Mesendoderm (in vitro differentiated cells): ENCODE measurements around the gene ARHGEF11.

ENCODE experiments used
- DNase-seq: peaks from one replicate; pipeline ENCODE4 v3.0.0; 2013
- H2AK5ac ChIP-seq: 2 replicates; pipeline ENCODE4 v1.6.1; 2013; ENCODE audit warnings: low read length, inconsistent platforms
- H2BK120ac ChIP-seq: 2 replicates; pipeline ENCODE4 v1.6.1; 2013; ENCODE audit warnings: low read depth, mild to moderate bottlenecking, low read length, moderate library complexity, mixed read lengths
- H2BK15ac ChIP-seq: replicated peaks from 2 replicates; pipeline ENCODE4 v1.6.1; 2013; ENCODE audit warnings: low read depth, mild to moderate bottlenecking, moderate library complexity
- H2BK5ac ChIP-seq: 2 replicates; pipeline ENCODE4 v1.6.1; 2013; ENCODE audit warnings: low read length, inconsistent platforms
- H3K18ac ChIP-seq: 2 replicates; pipeline ENCODE4 v1.6.1; 2013; ENCODE audit warnings: mild to moderate bottlenecking, low read length, mixed read lengths
- H3K23ac ChIP-seq: one replicate; pipeline ENCODE4 v1.6.1; 2013; ENCODE audit warnings: low read length
- H3K27ac ChIP-seq: 2 replicates; pipeline ENCODE4 v1.5.1; 2013; ENCODE audit warnings: low read depth, mild to moderate bottlenecking, inconsistent platforms, low read length, moderate library complexity
- H3K27me3 ChIP-seq: 2 replicates; pipeline ENCODE4 v1.6.1; 2013; ENCODE audit warnings: low read length, control low read depth, mild to moderate bottlenecking, inconsistent platforms; ENCODE audit not compliant: insufficient read depth, poor library complexity
- H3K36me3 ChIP-seq: 2 replicates; pipeline ENCODE4 v1.6.1; 2013; ENCODE audit warnings: low read length, inconsistent platforms; ENCODE audit not compliant: control insufficient read depth, insufficient read depth
- H3K4ac ChIP-seq: one replicate; pipeline ENCODE4 v1.6.1; 2013; ENCODE audit warnings: low read depth, mild to moderate bottlenecking, low read length, moderate library complexity
- H3K4me1 ChIP-seq: 2 replicates; pipeline ENCODE4 v1.6.1; 2013; ENCODE audit warnings: low read depth, low read length, inconsistent platforms; ENCODE audit not compliant: control insufficient read depth
- H3K4me2 ChIP-seq: 2 replicates; pipeline ENCODE4 v1.6.1; 2013; ENCODE audit warnings: low read length
- H3K4me3 ChIP-seq: 2 replicates; pipeline ENCODE4 v1.5.1; 2013; ENCODE audit warnings: mild to moderate bottlenecking, low read length
- H3K56ac ChIP-seq: one replicate; pipeline ENCODE4 v1.6.1; 2013; ENCODE audit warnings: low read length
- H3K79me1 ChIP-seq: 2 replicates; pipeline ENCODE4 v1.6.1; 2013; ENCODE audit warnings: low read length, inconsistent platforms
- H3K79me2 ChIP-seq: 2 replicates; pipeline ENCODE4 v1.6.1; 2013; ENCODE audit warnings: mild to moderate bottlenecking, low read length; ENCODE audit not compliant: control insufficient read depth, insufficient read depth
- H3K9ac ChIP-seq: 2 replicates; pipeline ENCODE4 v1.6.1; 2013; ENCODE audit warnings: low read length, inconsistent platforms
- H4K5ac ChIP-seq: one replicate; pipeline ENCODE4 v1.6.1; 2013; ENCODE audit warnings: low read length
- H4K8ac ChIP-seq: one replicate; pipeline ENCODE4 v1.6.1; 2013; ENCODE audit warnings: low read depth, mild to moderate bottlenecking, control low read depth, low read length, moderate library complexity
- WGBS: extraction: QIAGEN DNeasy Blood & Tissue Kit; methylation state at CpG from one replicate; pipeline ENCODE4 v1.1.7; 2013; ENCODE audit warnings: low lambda C conversion rate, missing lambda C conversion rate; ENCODE audit not compliant: insufficient coverage; ENCODE audit errors: extremely low coverage; 5-methylcytosine and 5-hydroxymethylcytosine counted together

The ARHGEF11 gene

GRCh38 chr1:156923670-156924477 lies 121.7 kb downstream of the ARHGEF11 start:
- Histone ChIP-seq H3K36me3 (no peaks in the 10 kb centered on the region), H3K27me3 (peaks cover 56% of the 10 kb centered on the region), H3K79me2 (no peaks in the 10 kb centered on the region), H3K23ac (no peak overlapping the region), H3K56ac (peak overlapping the region; percentile 75), H2BK5ac (no peak overlapping the region), H3K4me3 (peak overlapping the region; percentile 36), H3K4me2 (peak overlapping the region; percentile 90), H3K27ac (no peak overlapping the region), H4K5ac (no peak overlapping the region), H2BK120ac (no peak overlapping the region), H2BK15ac (no peak overlapping the region), H4K8ac (no peak overlapping the region), H3K9ac (peak overlapping the region; percentile 40), H3K18ac (no peak overlapping the region), H3K79me1 (no peaks in the 10 kb centered on the region), H3K4ac (no peak overlapping the region), H3K4me1 (no peaks in the 10 kb centered on the region), H2AK5ac (no peak overlapping the region)
- no peak for DNase-seq
- no CpG with 5 or more reads among the region's 64 CpGs for WGBS

GRCh38 chr1:156922986-156923669 lies 122.4 kb downstream of the ARHGEF11 start:
- no peak for DNase-seq
- Histone ChIP-seq H3K18ac (no peak overlapping the region), H3K9ac (no peak overlapping the region), H3K4ac (no peak overlapping the region), H2BK5ac (no peak overlapping the region), H3K56ac (peak overlapping the region; percentile 65), H3K4me3 (no peak overlapping the region), H3K79me1 (no peaks in the 10 kb centered on the region), H3K79me2 (no peaks in the 10 kb centered on the region), H3K27me3 (peaks cover 56% of the 10 kb centered on the region), H3K36me3 (no peaks in the 10 kb centered on the region), H3K4me1 (no peaks in the 10 kb centered on the region), H4K8ac (no peak overlapping the region), H4K5ac (no peak overlapping the region), H3K23ac (no peak overlapping the region), H2AK5ac (no peak overlapping the region), H2BK120ac (no peak overlapping the region), H2BK15ac (no peak overlapping the region), H3K4me2 (peak overlapping the region; percentile 78), H3K27ac (no peak overlapping the region)
- no CpG with 5 or more reads among the region's 11 CpGs for WGBS

- H2BK15ac ChIP-seq: no peak overlapping the region
- DNase-seq: no peak
- no peak overlapping the region for H2AK5ac ChIP-seq
- no peak overlapping the region for H3K56ac ChIP-seq
- H3K36me3 ChIP-seq: no peaks in the 10 kb centered on the region
- H3K4me3 ChIP-seq: no peak overlapping the region
- no peak overlapping the region for H3K9ac ChIP-seq
- no peak overlapping the region for H3K4me2 ChIP-seq
- no peaks in the 10 kb centered on the region for H3K79me2 ChIP-seq
- no peak overlapping the region for H3K4ac ChIP-seq
- no peak overlapping the region for H3K18ac ChIP-seq
- no peak overlapping the region for H2BK120ac ChIP-seq
- H2BK5ac ChIP-seq: no peak overlapping the region
- no peak overlapping the region for H3K23ac ChIP-seq
- no peak overlapping the region for H4K5ac ChIP-seq
- H3K27ac ChIP-seq: no peak overlapping the region
- peaks cover 47% of the 10 kb centered on the region for H3K27me3 ChIP-seq
- H3K4me1 ChIP-seq: no peaks in the 10 kb centered on the region
- H4K8ac ChIP-seq: no peak overlapping the region
- no peaks in the 10 kb centered on the region for H3K79me1 ChIP-seq
- WGBS: no CpG with 5 or more reads among the region's 7 CpGs
Measured at GRCh38 chr1:156921053-156921529, 124.5 kb downstream of the ARHGEF11 start.

GRCh38 chr1:156920233-156921052 lies 125.1 kb downstream of the ARHGEF11 start, which contains the start of gene LRRC71:
Gene LRRC71, plus strand, starts transcription at chr1:156920632. Its CDS starts 172 bp downstream, at chr1:156920804.
- Histone ChIP-seq H2BK120ac (no peak within 1 kb of the TSS), H3K79me2 (no peaks in the 10 kb centered on the region), H3K4ac (no peak within 1 kb of the TSS), H3K9ac (peak within 1 kb of the TSS; percentile 71), H3K4me3 (peak within 1 kb of the TSS; percentile 36), H4K8ac (no peak within 1 kb of the TSS), H3K4me2 (peak within 1 kb of the TSS; percentile 78), H3K27ac (no peak within 1 kb of the TSS), H3K36me3 (no peaks in the 10 kb centered on the region), H3K4me1 (no peaks in the 10 kb centered on the region), H4K5ac (no peak within 1 kb of the TSS), H2AK5ac (no peak within 1 kb of the TSS), H3K18ac (no peak within 1 kb of the TSS), H2BK5ac (no peak within 1 kb of the TSS), H3K23ac (peak within 1 kb of the TSS; percentile 76), H2BK15ac (no peak within 1 kb of the TSS), H3K56ac (peak within 1 kb of the TSS; percentile 92), H3K79me1 (no peaks in the 10 kb centered on the region), H3K27me3 (peaks cover 42% of the 10 kb centered on the region)
- no CpG with 5 or more reads among the region's 71 CpGs for WGBS
- DNase-seq: peak; percentile 87

- H3K79me1 ChIP-seq: no peaks in the 10 kb centered on the region
- DNase-seq: no peak
- no CpG with 5 or more reads among the region's 9 CpGs for WGBS
Measured at GRCh38 chr1:156914440-156914856, 131.1 kb downstream of the ARHGEF11 start.

More at GRCh38 chr1:156914440-156914856, 131.1 kb downstream of the ARHGEF11 start:
- Histone ChIP-seq H3K79me2 (no peaks in the 10 kb centered on the region), H3K27me3 (no peaks in the 10 kb centered on the region), H2AK5ac (no peak overlapping the region), H3K9ac (no peak overlapping the region), H2BK15ac (no peak overlapping the region), H3K4me3 (no peak overlapping the region), H3K56ac (no peak overlapping the region), H3K27ac (no peak overlapping the region), H4K5ac (no peak overlapping the region), H2BK5ac (no peak overlapping the region), H4K8ac (no peak overlapping the region), H2BK120ac (no peak overlapping the region), H3K4me2 (no peak overlapping the region), H3K36me3 (no peaks in the 10 kb centered on the region), H3K4ac (no peak overlapping the region), H3K18ac (no peak overlapping the region), H3K23ac (no peak overlapping the region), H3K4me1 (no peaks in the 10 kb centered on the region)
